K562 (cell line): ENCODE data around the gene USH2A. TPM values are rescaled to one million over a fixed set of nuclear protein-coding genes. Genes with fewer than 3 reads are reported as not detected.

Experiments used
- BRD4 ChIP-seq: fragments of 200-600 bp; sonication (generic); IDR thresholded peaks from 2 replicates; pipeline ENCODE4 v1.6.1; 2017; ENCODE audit warnings: inconsistent platforms
- NCOA4 ChIP-seq: fragments of 450-650 bp; IDR thresholded peaks from 2 replicates; pipeline ENCODE4 v1.6.1; 2018; ENCODE audit warnings: mild to moderate bottlenecking; ENCODE audit not compliant: partially characterized antibody
- NONO ChIP-seq, 2 experiments: fragments of 200-400 bp in 1 of 2; fragments of 450-650 bp in 1 of 2; formaldehyde crosslinking in 1 of 2; IDR thresholded peaks; 2 replicates each; pipeline ENCODE4 v1.6.1; 2017; ENCODE audit warnings: low read depth in 2 of 2, mild to moderate bottlenecking in 2 of 2, moderate library complexity in 2 of 2, low read length in 1 of 2
- ZNF12 ChIP-seq: sonication (generic); formaldehyde crosslinking; IDR thresholded peaks from 2 replicates; pipeline ENCODE4 v1.4.0; 2020; ENCODE audit warnings: mild to moderate bottlenecking, missing genetic modification reagents
- polyA plus RNA-seq, 8 experiments: library from polyadenylated mRNA; depleted of rRNA in 4 of 8; stranded (reverse) in 5 of 8; unstranded in 3 of 8; fragments of >200 nt; fragmentation: Nextera tagmentation in 2 of 8; fragmentation: Illumina TruSeq in 1 of 8; extraction: Ambion mirVana in 2 of 8; extraction: Trizol in 1 of 8; gene quantifications; 2 replicates each; pipeline versions ENCODE4 v1.2.1 to v1.2.3, GENCODE V29; 2011 to 2014; ENCODE audit warnings: inconsistent platforms in 1 of 8, missing spikeins in 1 of 8
- total RNA-seq, 7 experiments: library from RNA; depleted of rRNA in 6 of 7; stranded (reverse); fragments of >200 nt in 6 of 7; fragmentation: Illumina TruSeq in 2 of 7; extraction: Trizol in 2 of 7; gene quantifications; 2 replicates each; pipeline versions ENCODE4 v1.2.1 to v1.2.3, GENCODE V29; 2011 to 2021; ENCODE audit warnings: low replicate concordance in 1 of 7
- TF ChIP-seq, protein P1 (sequence below), 2 experiments: fragments of 450-650 bp; formaldehyde crosslinking in 1 of 2; IDR thresholded peaks; 2 replicates each; pipeline versions ENCODE4 v1.4.0 to v1.6.1; 2014 to 2020; ENCODE audit warnings: mild to moderate bottlenecking in 2 of 2, borderline replicate concordance in 1 of 2, low read depth in 1 of 2

Gene USH2A
- total and polyA plus RNA-seq, 9 of the 15 experiments (the other 6 are each of a cell fraction or from before 2014, with no cell fraction given), result under 0.01 TPM; not detected in 7

DNA sequence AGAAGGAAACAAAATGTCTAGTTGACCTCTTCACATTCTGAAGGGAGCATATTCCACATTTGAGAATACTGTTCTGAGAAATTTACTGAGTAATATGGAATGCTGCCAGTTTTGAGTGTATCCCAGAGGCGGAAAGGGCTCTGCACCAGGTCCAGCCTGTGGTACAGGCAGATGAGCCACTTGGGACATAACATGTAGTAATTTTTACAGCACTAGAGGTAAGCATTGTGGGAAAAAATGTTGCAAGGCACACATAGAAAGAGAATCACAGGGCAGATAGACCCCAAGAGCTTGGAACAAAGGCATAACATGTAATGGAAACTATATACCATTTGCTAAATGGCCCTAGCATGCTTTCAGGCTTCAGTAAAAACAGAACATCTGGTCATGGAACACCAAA is 228.5 kb downstream of the USH2A start (continued):
- TF ChIP-seq NCOA4 (no peak), NONO (IDR thresholded peaks at IDR 0.05; ENCODE audit: low read depth in 2 of 2, low read length in 1 of 2) (no peak), BRD4 (no peak), ZNF12 (no peak)
- TF ChIP-seq, protein P1, sequence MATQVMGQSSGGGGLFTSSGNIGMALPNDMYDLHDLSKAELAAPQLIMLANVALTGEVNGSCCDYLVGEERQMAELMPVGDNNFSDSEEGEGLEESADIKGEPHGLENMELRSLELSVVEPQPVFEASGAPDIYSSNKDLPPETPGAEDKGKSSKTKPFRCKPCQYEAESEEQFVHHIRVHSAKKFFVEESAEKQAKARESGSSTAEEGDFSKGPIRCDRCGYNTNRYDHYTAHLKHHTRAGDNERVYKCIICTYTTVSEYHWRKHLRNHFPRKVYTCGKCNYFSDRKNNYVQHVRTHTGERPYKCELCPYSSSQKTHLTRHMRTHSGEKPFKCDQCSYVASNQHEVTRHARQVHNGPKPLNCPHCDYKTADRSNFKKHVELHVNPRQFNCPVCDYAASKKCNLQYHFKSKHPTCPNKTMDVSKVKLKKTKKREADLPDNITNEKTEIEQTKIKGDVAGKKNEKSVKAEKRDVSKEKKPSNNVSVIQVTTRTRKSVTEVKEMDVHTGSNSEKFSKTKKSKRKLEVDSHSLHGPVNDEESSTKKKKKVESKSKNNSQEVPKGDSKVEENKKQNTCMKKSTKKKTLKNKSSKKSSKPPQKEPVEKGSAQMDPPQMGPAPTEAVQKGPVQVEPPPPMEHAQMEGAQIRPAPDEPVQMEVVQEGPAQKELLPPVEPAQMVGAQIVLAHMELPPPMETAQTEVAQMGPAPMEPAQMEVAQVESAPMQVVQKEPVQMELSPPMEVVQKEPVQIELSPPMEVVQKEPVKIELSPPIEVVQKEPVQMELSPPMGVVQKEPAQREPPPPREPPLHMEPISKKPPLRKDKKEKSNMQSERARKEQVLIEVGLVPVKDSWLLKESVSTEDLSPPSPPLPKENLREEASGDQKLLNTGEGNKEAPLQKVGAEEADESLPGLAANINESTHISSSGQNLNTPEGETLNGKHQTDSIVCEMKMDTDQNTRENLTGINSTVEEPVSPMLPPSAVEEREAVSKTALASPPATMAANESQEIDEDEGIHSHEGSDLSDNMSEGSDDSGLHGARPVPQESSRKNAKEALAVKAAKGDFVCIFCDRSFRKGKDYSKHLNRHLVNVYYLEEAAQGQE (IDR thresholded peaks at IDR 0.05; ENCODE audit: borderline replicate concordance), result no peak
- TF ChIP-seq, protein P1 (CRISPR knock-in tag; IDR thresholded peaks at IDR 0.05; ENCODE audit: low read depth), result no peak
